ENCODE measurements around the gene ARHGAP27.

GRCh38 chr17:45363498-45363897 lies 69.2 kb downstream of the ARHGAP27 start:
- TF ChIP-seq, protein P1, sequence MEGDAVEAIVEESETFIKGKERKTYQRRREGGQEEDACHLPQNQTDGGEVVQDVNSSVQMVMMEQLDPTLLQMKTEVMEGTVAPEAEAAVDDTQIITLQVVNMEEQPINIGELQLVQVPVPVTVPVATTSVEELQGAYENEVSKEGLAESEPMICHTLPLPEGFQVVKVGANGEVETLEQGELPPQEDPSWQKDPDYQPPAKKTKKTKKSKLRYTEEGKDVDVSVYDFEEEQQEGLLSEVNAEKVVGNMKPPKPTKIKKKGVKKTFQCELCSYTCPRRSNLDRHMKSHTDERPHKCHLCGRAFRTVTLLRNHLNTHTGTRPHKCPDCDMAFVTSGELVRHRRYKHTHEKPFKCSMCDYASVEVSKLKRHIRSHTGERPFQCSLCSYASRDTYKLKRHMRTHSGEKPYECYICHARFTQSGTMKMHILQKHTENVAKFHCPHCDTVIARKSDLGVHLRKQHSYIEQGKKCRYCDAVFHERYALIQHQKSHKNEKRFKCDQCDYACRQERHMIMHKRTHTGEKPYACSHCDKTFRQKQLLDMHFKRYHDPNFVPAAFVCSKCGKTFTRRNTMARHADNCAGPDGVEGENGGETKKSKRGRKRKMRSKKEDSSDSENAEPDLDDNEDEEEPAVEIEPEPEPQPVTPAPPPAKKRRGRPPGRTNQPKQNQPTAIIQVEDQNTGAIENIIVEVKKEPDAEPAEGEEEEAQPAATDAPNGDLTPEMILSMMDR (IDR thresholded peaks at IDR 0.05): no peak
- TF ChIP-seq POLR2A (IDR thresholded peaks at IDR 0.05): no peak
